ENCODE data around the gene EN2. TPM values are rescaled to one million over a fixed set of nuclear protein-coding genes. Genes with fewer than 3 reads are reported as not detected.

Gene EN2
- total and polyA plus RNA-seq, 8 donors, result not detected

- Histone ChIP-seq H3K4me1 (peaks cover 0 to 6% (median 0%) of the 10 kb centered on the region in 3 donors), H3K9me3 (no peaks in the 10 kb centered on the region), H3K4me3 (no peak overlapping the region), H3K27ac (no peak overlapping the region), H3K36me3 (no peaks in the 10 kb centered on the region), H3K27me3 (peaks cover 9 to 71% (median 14%) of the 10 kb centered on the region in 4 donors)
- TF ChIP-seq CTCF (IDR thresholded peaks at IDR 0.05), result no peak
- FAIRE-seq (no peak), ATAC-seq (no peak), DNase-seq (no peak)
- WGBS, 2 donors, result 34 to 35% methylated on average over 34 of the region's 34 CpGs
- intact Hi-C loops (cut with DNase I), result no loop called here
Observed at GRCh38 chr7:155459700-155460461, 2.0 kb downstream of the EN2 start.

GRCh38 chr7:155460926-155461613, 3.1 kb downstream of the EN2 start:
- FAIRE-seq (no peak), ATAC-seq (no peak), DNase-seq (no peak)
- Histone ChIP-seq H3K4me1 (peaks cover 0 to 6% (median 0%) of the 10 kb centered on the region in 3 donors), H3K9me3 (no peaks in the 10 kb centered on the region), H3K36me3 (no peaks in the 10 kb centered on the region), H3K27me3 (peaks cover 4 to 69% (median 13%) of the 10 kb centered on the region in 4 donors), H3K27ac (no peak overlapping the region), H3K4me3 (no peak overlapping the region)
- intact Hi-C loops (cut with DNase I), result no loop called here
- no peak for TF ChIP-seq CTCF (IDR thresholded peaks at IDR 0.05)
- WGBS, 2 donors, result 48 to 55% methylated on average over 8 of the region's 8 CpGs

GRCh38 chr7:155461631-155462030, 3.7 kb downstream of the EN2 start:
- intact Hi-C loops (cut with DNase I), result no loop called here
- ATAC-seq, result no peak
- H3K9me3 ChIP-seq, result no peaks in the 10 kb centered on the region
- DNase-seq, result no peak
- H3K4me1 ChIP-seq, result peaks cover 0 to 6% (median 0%) of the 10 kb centered on the region in 3 donors
- H3K4me3 ChIP-seq, result no peak overlapping the region
- peaks cover 0 to 73% (median 13%) of the 10 kb centered on the region in 4 donors for H3K27me3 ChIP-seq
- 68 to 71% methylated on average over 3 of the region's 3 CpGs for WGBS, 2 donors
- FAIRE-seq, result no peak
- no peaks in the 10 kb centered on the region for H3K36me3 ChIP-seq
- no peak for TF ChIP-seq CTCF (IDR thresholded peaks at IDR 0.05)
- H3K27ac ChIP-seq, result no peak overlapping the region

- Histone ChIP-seq H3K9me3 (no peaks in the 10 kb centered on the region), H3K4me3 (no peak overlapping the region), H3K27ac (no peak overlapping the region), H3K36me3 (no peaks in the 10 kb centered on the region), H3K27me3 (peaks cover 0 to 75% (median 16%) of the 10 kb centered on the region in 4 donors), H3K4me1 (peaks cover 0 to 10% (median 3%) of the 10 kb centered on the region in 3 donors)
- intact Hi-C loops (cut with DNase I), result no loop called here
- WGBS, 2 donors, result 47 to 48% methylated on average over 33 of the region's 33 CpGs
- FAIRE-seq, result no peak
- ATAC-seq, result no peak
- no peak for TF ChIP-seq CTCF (IDR thresholded peaks at IDR 0.05)
- no peak for DNase-seq
Observed at GRCh38 chr7:155462163-155462735, 4.3 kb downstream of the EN2 start.
